ENCODE results near the gene ZNF532. TPM values are rescaled to one million over a fixed set of nuclear protein-coding genes. Genes with fewer than 3 reads are reported as not detected.

Gene ZNF532
- total RNA-seq, 4 donors from 2014 or later, result 3.9 to 188 (median 12.7) TPM

GRCh38 chr18:58924473-58924872, 59.8 kb downstream of the ZNF532 start:
- Histone ChIP-seq H3K4me1 (peaks cover 0 to 5% (median 0%) of the 10 kb centered on the region in 4 donors), H3K27me3 (no peaks in the 10 kb centered on the region), H3K4me3 (no peak overlapping the region), H3K27ac (no peak overlapping the region), H3K9me3 (peaks cover 0 to 4% (median 0%) of the 10 kb centered on the region in 4 donors), H3K36me3 (peaks cover 0 to 7% (median 0%) of the 10 kb centered on the region in 3 donors)
- DNase-seq, result no peak
- TF ChIP-seq CTCF (IDR thresholded peaks at IDR 0.05), result no peak
- TF ChIP-seq POLR2A (IDR thresholded peaks at IDR 0.05), result no peak

GRCh38 chr18:58927659-58928058, 63.0 kb downstream of the ZNF532 start:
- DNase-seq, result no peak
- no peak overlapping the region for H3K4me3 ChIP-seq
- TF ChIP-seq POLR2A (IDR thresholded peaks at IDR 0.05) (no peak), CTCF (IDR thresholded peaks at IDR 0.05) (no peak)

GRCh38 chr18:58928386-58928785, 63.7 kb downstream of the ZNF532 start:
- no peak overlapping the region for H3K4me3 ChIP-seq
- H3K27me3 ChIP-seq, result no peaks in the 10 kb centered on the region
- TF ChIP-seq CTCF (IDR thresholded peaks at IDR 0.05) (no peak), POLR2A (IDR thresholded peaks at IDR 0.05) (no peak)
- H3K4me1 ChIP-seq, result peaks cover 0 to 5% (median 0%) of the 10 kb centered on the region in 4 donors
- peaks cover 0 to 4% (median 0%) of the 10 kb centered on the region in 4 donors for H3K9me3 ChIP-seq
- H3K27ac ChIP-seq, result no peak overlapping the region
- no peaks in the 10 kb centered on the region for H3K36me3 ChIP-seq
- no peak for DNase-seq

More at GRCh38 chr18:58927659-58928058, 63.0 kb downstream of the ZNF532 start:
- Histone ChIP-seq H3K4me1 (peaks cover 0 to 5% (median 0%) of the 10 kb centered on the region in 4 donors), H3K36me3 (no peaks in the 10 kb centered on the region), H3K27ac (no peak overlapping the region), H3K9me3 (peaks cover 0 to 4% (median 0%) of the 10 kb centered on the region in 4 donors), H3K27me3 (no peaks in the 10 kb centered on the region)

- TF ChIP-seq CTCF (IDR thresholded peaks at IDR 0.05) (no peak), POLR2A (IDR thresholded peaks at IDR 0.05) (no peak)
Measured at GRCh38 chr18:58929206-58929605, 64.5 kb downstream of the ZNF532 start.

GRCh38 chr18:58934356-58934755, 69.7 kb downstream of the ZNF532 start:
- no peak for DNase-seq
- H3K27ac ChIP-seq, result no peak overlapping the region
- H3K27me3 ChIP-seq, result no peaks in the 10 kb centered on the region
- no peak overlapping the region for H3K4me3 ChIP-seq
- H3K4me1 ChIP-seq, result no peaks in the 10 kb centered on the region
- H3K36me3 ChIP-seq, result no peaks in the 10 kb centered on the region
- H3K9me3 ChIP-seq, result no peaks in the 10 kb centered on the region
- TF ChIP-seq POLR2A (IDR thresholded peaks at IDR 0.05) (no peak), CTCF (IDR thresholded peaks at IDR 0.05) (no peak)

More at GRCh38 chr18:58929206-58929605, 64.5 kb downstream of the ZNF532 start:
- DNase-seq, result no peak
- Histone ChIP-seq H3K36me3 (no peaks in the 10 kb centered on the region), H3K9me3 (peaks cover 0 to 4% (median 0%) of the 10 kb centered on the region in 4 donors), H3K27me3 (no peaks in the 10 kb centered on the region), H3K27ac (no peak overlapping the region), H3K4me3 (no peak overlapping the region), H3K4me1 (peaks cover 0 to 5% (median 0%) of the 10 kb centered on the region in 4 donors)

All from Peyer's patch (tissue), 4 donors.